SK-N-SH (cell line): Measurements from ENCODE around the gene ACSL6. TPM values are rescaled to one million over a fixed set of nuclear protein-coding genes. Genes with fewer than 3 reads are reported as not detected.

Experiments used
- CTCF ChIA-PET: fragments of 300-600, 350-600 bp; formaldehyde crosslinking; extraction: SDS; loops from one replicate; lab custom pipeline; 2021; lab: Yijun Ruan, JAX
- POLR2A ChIA-PET: fragments of 350-600 bp; sonication (Branson Sonifier 250); formaldehyde crosslinking; extraction: SDS; loops from one replicate; lab custom pipeline; 2020; ENCODE audit warnings: antibody characterized with exemption, inconsistent platforms; lab: Yijun Ruan, JAX
- DNase-seq: peaks from one replicate; pipeline ENCODE4 v3.0.0; 2012
- H2AFZ ChIP-seq: fragments of 200-600 bp; sonication (generic); 2 replicates; pipeline ENCODE4 v1.8.1; 2016; ENCODE audit warnings: antibody characterized with exemption, mild to moderate bottlenecking, low read depth
- H3F3A ChIP-seq: fragments of 200-600 bp; sonication (generic); replicated peaks from 2 replicates; pipeline ENCODE3; 2016; ENCODE audit warnings: antibody characterized with exemption, mild to moderate bottlenecking; ENCODE audit not compliant: insufficient read depth
- H3K27ac ChIP-seq, 2 experiments: fragments of 200-500 bp in 1 of 2; fragments of 200-600 bp in 1 of 2; sonication (Bioruptor generic) in 1 of 2; sonication (generic), shearing (Covaris generic) in 1 of 2; 2 replicates each; pipeline versions ENCODE4 v1.5.1 to v1.6.1; 2014 to 2016; ENCODE audit warnings: low read depth in 2 of 2, inconsistent platforms in 1 of 2, low read length in 1 of 2, mild to moderate bottlenecking in 1 of 2, mixed read lengths in 1 of 2
- H3K27me3 ChIP-seq: fragments of 200-600 bp; sonication (generic), shearing (Covaris generic); 2 replicates; pipeline ENCODE4 v1.6.1; 2016; ENCODE audit warnings: mixed run types; ENCODE audit not compliant: insufficient read depth
- H3K36me3 ChIP-seq, 2 experiments: fragments of 200-500 bp in 1 of 2; fragments of 200-600 bp in 1 of 2; sonication (Bioruptor generic) in 1 of 2; sonication (generic) in 1 of 2; replicated peaks in 1 of 2; 2 replicates each; pipeline versions ENCODE3 to v1.5.1; 2014 to 2016; ENCODE audit warnings: low read length in 1 of 2, mild to moderate bottlenecking in 1 of 2; ENCODE audit not compliant: insufficient read depth in 2 of 2, control insufficient read depth in 1 of 2
- H3K4me1 ChIP-seq, 2 experiments: fragments of 200-500 bp in 1 of 2; fragments of 200-600 bp in 1 of 2; sonication (Bioruptor generic) in 1 of 2; sonication (generic), shearing (Covaris generic) in 1 of 2; 2 replicates each; pipeline versions ENCODE4 v1.5.1 to v1.6.1; 2014 to 2016; ENCODE audit warnings: low read depth in 1 of 2, low read length in 1 of 2, mixed run types in 1 of 2; ENCODE audit not compliant: insufficient read depth in 2 of 2, control insufficient read depth in 1 of 2
- H3K4me2 ChIP-seq: fragments of 200-600 bp; sonication (generic), shearing (Covaris generic); 2 replicates; pipeline ENCODE4 v1.6.1; 2017; ENCODE audit warnings: mixed run types
- H3K4me3 ChIP-seq, 2 experiments: fragments of 200-500 bp in 1 of 2; fragments of 200-600 bp in 1 of 2; sonication (Bioruptor generic) in 1 of 2; sonication (generic), shearing (Covaris generic) in 1 of 2; 2 replicates each; pipeline versions ENCODE4 v1.5.1 to v1.8.1; 2014 to 2016; ENCODE audit warnings: low read depth in 2 of 2, inconsistent platforms in 1 of 2, low read length in 1 of 2, mild to moderate bottlenecking in 1 of 2, mixed read lengths in 1 of 2, moderate library complexity in 1 of 2
- H3K79me2 ChIP-seq: fragments of 200-600 bp; sonication (generic); 2 replicates; pipeline ENCODE4 v1.8.1; 2017; ENCODE audit warnings: mild to moderate bottlenecking; ENCODE audit not compliant: insufficient read depth
- H3K9ac ChIP-seq: fragments of 200-600 bp; sonication (generic); 2 replicates; pipeline ENCODE4 v1.6.1; 2017; ENCODE audit warnings: mixed run types
- H3K9me2 ChIP-seq: fragments of 200-600 bp; sonication (generic); 2 replicates; pipeline ENCODE4 v1.6.1; 2017; ENCODE audit warnings: mixed run types
- H3K9me3 ChIP-seq: fragments of 200-600 bp; sonication (generic); 2 replicates; pipeline ENCODE4 v1.6.1; 2017; ENCODE audit warnings: mixed run types, mild to moderate bottlenecking, moderate library complexity
- H4K20me1 ChIP-seq: fragments of 200-600 bp; sonication (generic); 2 replicates; pipeline ENCODE4 v1.6.1; 2017; ENCODE audit warnings: mild to moderate bottlenecking, mixed run types; ENCODE audit not compliant: insufficient read depth
- CHD2 ChIP-seq: fragments of 150-350 bp; IDR thresholded peaks from 2 replicates; pipeline ENCODE4 v1.6.1; 2018; ENCODE audit warnings: low read length; ENCODE audit not compliant: partially characterized antibody
- ELF1 ChIP-seq: IDR thresholded peaks from 2 replicates; pipeline ENCODE4 v1.4.0; 2012
- FOSL2 ChIP-seq: IDR thresholded peaks from 2 replicates; pipeline ENCODE4 v1.4.0; 2012; ENCODE audit warnings: low read depth, mild to moderate bottlenecking, moderate library complexity, borderline replicate concordance
- GABPA ChIP-seq: IDR thresholded peaks from 2 replicates; pipeline ENCODE4 v1.4.0; 2012; ENCODE audit warnings: low read depth, mild to moderate bottlenecking
- GATA2 ChIP-seq: sonication (generic); formaldehyde crosslinking; IDR thresholded peaks from 2 replicates; pipeline ENCODE4 v1.5.0; 2020; ENCODE audit warnings: mild to moderate bottlenecking, missing genetic modification reagents
- JUND ChIP-seq: IDR thresholded peaks from 2 replicates; pipeline ENCODE4 v1.4.0; 2012
- MEF2A ChIP-seq: IDR thresholded peaks from 2 replicates; pipeline ENCODE4 v1.4.0; 2012; ENCODE audit warnings: low read depth, borderline replicate concordance
- RCOR1 ChIP-seq: fragments of 150-350 bp; IDR thresholded peaks from 2 replicates; pipeline ENCODE4 v1.6.1; 2017; ENCODE audit warnings: antibody characterized with exemption, low read length
- RFX5 ChIP-seq: IDR thresholded peaks from 2 replicates; pipeline ENCODE4 v1.6.1; 2012; ENCODE audit warnings: mild to moderate bottlenecking, improper control_type of control experiment, low read length
- RXRA ChIP-seq: IDR thresholded peaks from 2 replicates; pipeline ENCODE4 v1.4.0; 2012; ENCODE audit warnings: low read depth, mild to moderate bottlenecking, borderline replicate concordance
- SMC3 ChIP-seq: IDR thresholded peaks from 2 replicates; pipeline ENCODE4 v1.6.1; 2012; ENCODE audit warnings: low read depth, low read length, improper control_type of control experiment
- TCF12 ChIP-seq: IDR thresholded peaks from 2 replicates; pipeline ENCODE4 v1.4.0; 2012
- TEAD4 ChIP-seq: IDR thresholded peaks from 2 replicates; pipeline ENCODE4 v1.4.0; 2012; ENCODE audit warnings: mild to moderate bottlenecking, borderline replicate concordance; ENCODE audit not compliant: insufficient read depth
- YY1 ChIP-seq: IDR thresholded peaks from 2 replicates; pipeline ENCODE4 v1.4.0; 2012; ENCODE audit warnings: low read depth, mild to moderate bottlenecking
- whole genome bisulfite sequencing: methylation state at CpG from one replicate; pipeline ENCODE4 v1.1.6; 2017; ENCODE audit warnings: low lambda C conversion rate; 5-methylcytosine and 5-hydroxymethylcytosine counted together
- polyA plus RNA-seq, 3 experiments: library from polyadenylated mRNA; depleted of rRNA; stranded (reverse); fragments of >200 nt; gene quantifications; 2 replicates each; pipeline ENCODE4 v1.2.3, GENCODE V29; 2012
- TF ChIP-seq, protein P1 (sequence below): IDR thresholded peaks from 2 replicates; pipeline ENCODE4; 2012

ACSL6 gene
- polyA plus RNA-seq, 1 of the 3 experiments (the other 2 are of a cell fraction): 0.46 TPM

DNA sequence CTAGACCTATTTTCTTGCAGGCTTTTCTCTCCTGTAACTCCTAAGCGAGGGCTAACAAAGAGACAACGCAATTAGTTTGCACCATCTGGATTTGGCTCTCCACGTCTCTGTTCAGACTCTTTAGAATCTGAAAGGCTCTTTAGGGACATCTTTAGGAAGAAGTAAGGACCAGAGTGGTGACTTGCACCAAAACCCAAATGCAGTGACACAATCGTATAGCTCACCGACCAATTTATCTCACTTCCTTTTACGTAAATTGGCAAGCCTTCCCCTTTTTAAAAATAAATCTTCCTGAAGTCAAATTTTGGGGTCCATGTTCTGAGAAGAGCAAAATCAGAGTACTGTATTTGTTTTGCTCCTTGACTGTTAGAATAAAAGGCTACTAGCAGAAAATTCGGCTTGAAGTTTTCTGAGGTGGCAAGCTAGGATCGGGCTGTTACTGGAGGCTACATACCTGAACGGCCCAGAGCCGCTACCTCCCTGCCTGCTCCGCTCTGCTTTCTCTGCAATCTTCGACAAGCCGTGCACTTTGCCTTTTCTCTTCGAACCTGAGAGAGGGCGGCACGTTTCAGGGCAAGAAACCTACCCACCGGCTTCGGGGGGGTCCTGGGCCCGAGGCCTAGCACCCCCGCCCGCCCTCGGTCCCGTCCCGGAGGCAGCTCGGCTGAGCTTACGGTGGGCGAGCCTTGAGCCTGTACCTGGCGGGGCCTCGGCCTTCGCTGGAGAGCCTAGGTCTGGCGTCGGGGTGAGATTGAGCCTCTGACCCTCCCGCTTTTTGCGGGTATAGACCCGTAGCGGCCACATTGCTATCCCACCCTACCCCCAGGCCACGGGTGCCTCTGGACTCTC, 66.5 kb downstream of the ACSL6 start:
- Histone ChIP-seq H3K79me2 (no peaks in the 10 kb centered on the region), H3K4me1 (no peaks in the 10 kb centered on the region), H3K9me2 (no peaks in the 10 kb centered on the region), H3K27ac (no peak overlapping the region), H3K9ac (no peak overlapping the region), H4K20me1 (no peaks in the 10 kb centered on the region), H3K36me3 (no peaks in the 10 kb centered on the region), H3F3A (no peaks in the 10 kb centered on the region), H2AFZ (no peak overlapping the region), H3K4me2 (no peak overlapping the region), H3K9me3 (no peaks in the 10 kb centered on the region), H3K4me3 (no peak overlapping the region), H3K27me3 (no peaks in the 10 kb centered on the region)
- ChIA-PET POLR2A (no interaction called here), CTCF (interaction anchor here (0.9 kb wide), 1 partner anchor 119 kb away, joined by 4 read pairs; no protein-coding TSS in a partner anchor)
- no peak for DNase-seq
- WGBS: 63% methylated on average over 29 of the region's 37 CpGs
- TF ChIP-seq CHD2 (no peak), GABPA (no peak), YY1 (no peak), TEAD4 (no peak), GATA2 (CRISPR knock-in tag) (no peak), FOSL2 (no peak), RFX5 (no peak), RXRA (no peak), SMC3 (no peak), RCOR1 (no peak), MEF2A (no peak), TCF12 (no peak), ELF1 (no peak)
- TF ChIP-seq, protein P1, sequence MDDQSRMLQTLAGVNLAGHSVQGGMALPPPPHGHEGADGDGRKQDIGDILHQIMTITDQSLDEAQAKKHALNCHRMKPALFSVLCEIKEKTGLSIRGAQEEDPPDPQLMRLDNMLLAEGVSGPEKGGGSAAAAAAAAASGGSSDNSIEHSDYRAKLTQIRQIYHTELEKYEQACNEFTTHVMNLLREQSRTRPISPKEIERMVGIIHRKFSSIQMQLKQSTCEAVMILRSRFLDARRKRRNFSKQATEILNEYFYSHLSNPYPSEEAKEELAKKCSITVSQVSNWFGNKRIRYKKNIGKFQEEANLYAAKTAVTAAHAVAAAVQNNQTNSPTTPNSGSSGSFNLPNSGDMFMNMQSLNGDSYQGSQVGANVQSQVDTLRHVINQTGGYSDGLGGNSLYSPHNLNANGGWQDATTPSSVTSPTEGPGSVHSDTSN: no peak

DNA sequence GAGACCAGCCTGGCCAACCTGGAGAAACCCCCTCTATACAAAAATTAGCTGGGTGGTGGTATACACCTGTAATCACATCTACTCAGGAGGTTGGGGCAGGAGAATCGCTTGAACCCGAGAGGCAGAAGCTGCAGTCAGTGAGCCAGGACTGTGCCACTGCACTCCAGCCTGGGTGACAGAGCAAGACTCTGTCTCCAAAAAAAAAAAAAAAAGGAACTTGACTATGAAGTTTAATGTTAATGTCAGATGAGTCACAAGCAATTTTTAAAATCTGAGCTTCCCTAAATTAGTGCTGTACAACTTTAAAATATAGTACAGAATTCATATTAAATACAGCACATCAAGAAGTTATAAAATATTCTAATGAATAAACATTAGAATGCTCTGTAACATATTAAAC, 67.5 kb downstream of the ACSL6 start:
- no peaks in the 10 kb centered on the region for H3K79me2 ChIP-seq
- no peaks in the 10 kb centered on the region for H3K4me1 ChIP-seq
- H3K27me3 ChIP-seq: no peaks in the 10 kb centered on the region
- DNase-seq: no peak
- H2AFZ ChIP-seq: no peak overlapping the region
- H3K4me3 ChIP-seq: no peak overlapping the region
- no peak overlapping the region for H3K9ac ChIP-seq
- no peaks in the 10 kb centered on the region for H3K9me2 ChIP-seq
- no peaks in the 10 kb centered on the region for H3F3A ChIP-seq
- WGBS: 68% methylated on average over 2 of the region's 2 CpGs
- H3K27ac ChIP-seq: no peak overlapping the region
- no peaks in the 10 kb centered on the region for H4K20me1 ChIP-seq
- no peak overlapping the region for H3K4me2 ChIP-seq
- POLR2A ChIA-PET: no interaction called here
- no peaks in the 10 kb centered on the region for H3K9me3 ChIP-seq
- TF ChIP-seq TCF12 (no peak), JUND (no peak), ELF1 (no peak), YY1 (no peak), MEF2A (no peak)
- TF ChIP-seq, all 33 proteins: peak for 0
- no peaks in the 10 kb centered on the region for H3K36me3 ChIP-seq
- CTCF ChIA-PET: no interaction called here
